Measurements from ENCODE around the gene RBM48.
A peak's percentile ranks its signal among the peaks of the same experiment; 100 is the strongest.
"Not testable (repeated sequence)": the region's sequence is repeated elsewhere in the genome, so short reads cannot be mapped to it uniquely, and the experiment has no call there.

The RBM48 gene

DNA sequence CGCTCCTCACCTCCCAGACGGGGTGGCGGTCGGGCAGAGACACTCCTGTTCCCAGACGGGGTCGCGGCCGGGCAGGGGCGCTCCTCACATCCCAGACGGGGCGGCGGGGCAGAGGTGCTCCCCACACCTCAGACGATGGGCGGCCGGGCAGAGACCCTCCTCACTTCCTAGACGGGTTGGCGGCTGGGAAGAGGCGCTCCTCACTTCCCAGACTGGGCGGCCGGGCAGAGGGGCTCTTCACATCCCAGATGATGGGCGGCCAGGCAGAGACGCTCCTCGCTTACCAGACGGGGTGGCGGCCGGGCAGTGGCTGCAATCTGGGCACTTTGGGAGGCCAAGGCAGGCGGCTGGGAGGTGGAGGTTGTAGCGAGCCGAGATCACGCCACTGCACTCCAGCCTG is 16.5 kb downstream of the RBM48 start:
- DNase-seq (ENCODE audit: low read depth) = not testable (repeated sequence)

DNA sequence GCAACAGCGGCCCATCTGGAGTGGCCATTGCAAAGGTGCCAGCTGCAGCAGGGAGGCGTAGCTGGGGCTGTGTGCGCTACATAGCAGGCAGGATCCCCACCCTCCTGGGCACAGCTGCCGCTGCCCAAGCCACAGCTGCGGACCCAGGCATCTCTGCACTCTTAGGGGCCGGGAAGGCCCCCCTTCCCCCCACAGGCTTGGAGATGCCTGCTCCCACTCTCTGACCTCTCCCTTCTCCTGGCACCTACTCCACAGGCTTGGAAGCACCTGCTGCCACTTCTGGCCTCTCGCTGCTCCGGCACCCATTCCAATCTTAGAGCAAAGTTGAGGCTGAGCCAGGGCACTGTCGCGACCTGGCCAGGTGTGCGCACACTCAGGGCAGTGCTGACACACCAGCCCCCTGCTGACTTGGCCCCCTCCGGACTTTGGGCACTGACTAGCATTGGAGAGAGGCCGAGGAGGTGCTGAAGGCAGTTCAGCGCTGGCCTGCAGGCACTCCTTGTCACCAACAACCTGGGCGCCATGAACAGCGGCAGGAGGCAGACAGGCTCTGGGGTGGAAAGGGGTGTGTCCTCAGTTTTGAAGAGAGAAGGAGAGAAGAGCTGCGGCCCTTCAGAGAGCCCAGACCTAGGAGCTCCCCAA is 18.4 kb downstream of the RBM48 start:
- no peak for DNase-seq (ENCODE audit: low read depth)

DNA sequence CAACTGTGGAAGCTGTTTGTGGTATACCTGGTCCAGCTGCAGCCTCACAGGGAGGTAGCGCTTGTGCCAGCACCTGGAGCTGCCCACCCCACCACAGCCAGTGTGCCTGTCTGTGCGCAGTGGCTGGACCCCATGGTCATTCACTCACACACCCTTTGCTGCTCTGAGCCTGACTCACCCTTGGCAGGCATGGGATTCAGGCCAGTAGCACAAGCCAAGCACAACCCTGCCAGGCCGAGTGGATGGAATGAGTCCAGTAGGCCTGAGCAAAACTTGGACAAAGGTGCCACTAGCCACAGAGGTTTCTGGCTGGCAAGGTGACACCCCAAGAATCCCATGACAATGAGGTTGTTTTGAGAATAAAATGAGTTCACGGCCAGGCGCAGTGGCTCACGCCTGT is 19.0 kb downstream of the RBM48 start:
- DNase-seq (ENCODE audit: low read depth) = no peak

DNA sequence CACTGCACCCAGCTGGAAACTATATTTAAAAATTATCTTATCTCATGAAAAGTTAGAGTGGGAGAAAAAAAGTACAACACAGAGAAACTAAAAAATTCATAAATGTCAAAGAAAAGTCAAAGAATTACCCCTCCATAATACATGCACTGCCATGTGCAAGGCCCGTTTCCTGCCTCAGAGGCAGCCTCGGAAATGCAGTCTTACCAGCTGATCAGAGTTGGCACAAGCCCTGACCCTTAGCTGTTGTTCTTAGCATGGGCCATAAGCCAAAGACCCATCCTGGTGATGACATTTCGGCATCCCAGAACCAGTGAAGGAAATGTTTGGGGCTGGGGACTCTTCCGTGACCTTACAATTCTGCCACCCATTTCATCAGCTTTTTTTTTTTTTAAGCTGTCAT is 21.6 kb downstream of the RBM48 start:
- no peak for DNase-seq (ENCODE audit: low read depth)

DNA sequence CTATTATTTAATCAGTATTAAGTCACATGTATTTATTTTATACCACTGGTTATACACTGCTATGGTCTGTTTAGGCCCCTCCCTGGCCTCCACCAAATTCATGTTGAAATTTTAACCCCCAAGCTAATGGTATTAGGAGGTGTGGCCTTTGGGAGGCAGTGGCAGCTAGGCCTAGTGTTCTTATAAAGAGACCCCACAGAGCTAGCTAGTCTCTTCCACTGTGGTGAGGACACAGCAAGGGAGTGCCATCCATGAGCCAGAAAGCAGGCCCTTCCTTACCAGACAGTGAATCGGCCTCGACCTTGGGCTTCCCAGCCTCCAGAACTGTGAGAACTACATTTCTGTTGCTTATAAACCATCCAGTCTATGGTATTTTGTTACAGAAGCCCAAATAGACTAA is 28.7 kb downstream of the RBM48 start:
- DNase-seq (ENCODE audit: low read depth) = no peak

DNA sequence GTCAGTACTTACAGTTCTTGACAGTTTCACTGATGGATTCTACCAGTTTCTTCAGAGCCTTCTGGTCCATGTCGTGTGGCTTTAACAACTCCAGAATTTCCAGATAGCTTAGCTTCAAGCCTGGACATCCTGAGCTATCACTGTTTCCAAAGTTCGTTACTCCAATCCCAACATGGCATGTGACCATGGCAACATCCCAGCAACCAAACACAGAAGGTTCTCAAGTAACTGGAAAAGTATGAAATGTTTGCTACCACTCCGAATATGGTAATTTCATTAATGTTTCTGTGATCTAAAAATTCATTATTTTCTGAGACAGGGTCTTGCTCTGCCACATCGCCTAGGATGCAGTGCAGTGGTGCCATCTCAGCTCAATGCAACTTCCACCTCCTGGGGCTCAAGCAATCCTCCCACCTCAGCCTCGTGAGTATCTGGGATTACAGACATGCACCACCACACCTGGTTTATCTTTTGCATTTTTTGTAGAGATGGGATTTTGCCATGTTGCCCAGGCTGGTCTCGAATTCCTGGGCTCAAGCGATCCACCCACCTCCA is 29.3 kb downstream of the RBM48 start:
- DNase-seq (ENCODE audit: low read depth) = no peak

DNA sequence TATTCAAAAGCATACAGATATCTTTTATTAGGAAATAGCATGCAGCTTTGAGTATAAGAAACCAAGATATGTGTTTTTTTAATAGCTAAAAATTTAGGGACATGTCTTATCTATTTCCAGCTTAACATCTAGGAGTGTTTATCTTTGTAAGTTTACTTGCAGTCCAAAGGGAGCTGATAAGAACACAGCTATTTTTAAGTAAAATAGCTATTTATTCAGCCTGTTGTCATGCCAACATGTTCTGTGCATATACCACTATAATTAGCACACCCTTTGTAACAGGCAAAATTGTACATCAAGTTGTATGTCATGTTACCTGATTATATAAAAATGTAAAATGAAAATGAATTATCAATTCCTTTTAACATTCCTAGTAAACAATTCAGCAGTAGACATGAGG is 32.0 kb downstream of the RBM48 start:
- no peak for DNase-seq (ENCODE audit: low read depth)

DNA sequence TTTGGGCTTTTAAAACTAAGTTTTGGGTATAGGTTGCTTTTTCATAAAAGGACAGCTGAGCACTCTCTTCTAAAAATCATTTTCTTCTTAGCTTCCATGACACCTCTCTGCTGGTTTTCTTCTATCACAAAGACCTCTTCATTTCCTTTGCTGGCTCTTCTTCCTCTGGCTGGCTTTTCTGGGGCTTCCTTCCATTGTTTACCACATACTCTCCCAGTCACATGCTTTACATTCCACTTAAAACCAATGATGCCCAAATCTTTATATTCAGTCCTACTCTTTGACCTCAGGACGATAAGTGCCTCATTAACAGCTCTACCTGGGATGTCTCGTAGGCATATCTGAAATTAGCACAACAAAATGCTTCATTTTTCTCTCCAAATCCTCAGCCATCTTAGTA is 34.8 kb downstream of the RBM48 start:
- peak; percentile 16 for DNase-seq (ENCODE audit: low read depth)

DNA sequence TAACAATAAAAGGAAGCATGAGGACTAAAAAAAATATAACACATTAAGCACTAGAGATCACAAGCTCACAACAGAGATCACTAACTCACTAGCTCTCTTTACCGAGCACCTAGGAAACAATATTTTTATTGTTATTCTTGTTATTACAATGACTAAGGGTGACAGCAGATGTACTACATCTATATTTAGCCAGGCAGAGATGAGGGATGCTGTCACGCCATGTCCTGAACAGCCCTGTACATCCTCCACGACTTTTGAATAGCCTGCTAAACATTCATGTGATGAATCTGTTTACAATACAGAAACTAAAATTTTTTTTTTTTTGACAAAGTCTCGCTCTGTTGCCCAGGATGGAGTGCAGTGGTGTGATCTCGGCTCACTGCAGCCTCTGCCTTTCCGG is 38.9 kb downstream of the RBM48 start:
- DNase-seq (ENCODE audit: low read depth) = no peak

DNA sequence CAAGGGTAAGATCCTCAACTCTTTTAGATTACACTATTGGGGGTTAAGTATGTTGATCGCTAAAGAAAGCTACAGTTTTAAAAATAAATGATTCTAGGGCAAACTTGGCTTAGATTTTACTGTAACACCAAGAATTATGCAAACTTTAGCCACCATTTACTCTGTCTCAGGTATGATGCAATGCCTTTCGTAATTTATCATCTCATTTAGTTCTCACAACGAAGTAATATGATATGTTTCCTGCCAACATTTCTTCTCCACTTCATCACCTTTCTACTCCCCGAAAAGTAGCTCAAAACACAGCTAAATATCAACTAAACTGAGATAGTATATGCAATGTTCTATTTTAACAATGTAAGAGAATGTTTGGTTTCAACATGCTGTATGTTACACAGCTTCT is 40.5 kb downstream of the RBM48 start:
- peak; percentile 45 for DNase-seq (ENCODE audit: low read depth)

DNA sequence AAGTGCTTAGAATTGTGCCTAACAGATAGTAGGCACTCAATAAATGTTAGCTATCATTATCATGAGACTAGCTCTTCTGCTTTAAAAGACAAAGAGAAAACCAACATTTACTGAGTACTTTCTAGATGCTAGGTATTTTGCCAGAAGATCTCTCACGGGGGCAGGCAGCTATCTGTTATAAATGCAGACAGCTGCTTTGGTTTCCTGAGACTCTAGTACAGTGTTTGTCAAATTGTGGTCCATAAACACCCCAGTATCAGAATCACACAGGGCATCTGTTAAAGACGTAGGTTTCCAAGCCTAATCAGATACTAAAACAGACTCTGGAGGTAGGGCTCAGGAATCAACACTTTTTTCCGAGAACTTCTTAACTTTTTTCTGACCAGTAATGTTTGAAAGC is 47.7 kb downstream of the RBM48 start:
- no peak for DNase-seq (ENCODE audit: low read depth)

DNA sequence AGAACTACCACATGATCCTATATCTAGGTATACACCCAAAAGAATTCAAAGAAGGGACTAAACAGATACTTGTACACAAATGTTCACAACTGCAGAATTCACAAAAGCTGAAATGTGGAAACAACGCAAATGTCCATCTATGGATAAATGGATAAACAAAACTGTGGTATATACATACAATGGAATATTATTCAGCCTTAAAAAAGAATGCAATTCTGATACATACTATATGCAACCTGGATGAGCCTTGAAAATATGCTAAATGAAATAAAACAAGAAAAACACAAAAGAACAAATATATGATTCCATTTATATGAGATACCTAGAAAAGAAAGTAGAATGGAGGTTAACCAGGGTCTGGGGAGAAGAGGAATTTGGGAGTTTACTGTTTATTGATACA is 54.4 kb downstream of the RBM48 start:
- no peak for DNase-seq (ENCODE audit: low read depth)

DNA sequence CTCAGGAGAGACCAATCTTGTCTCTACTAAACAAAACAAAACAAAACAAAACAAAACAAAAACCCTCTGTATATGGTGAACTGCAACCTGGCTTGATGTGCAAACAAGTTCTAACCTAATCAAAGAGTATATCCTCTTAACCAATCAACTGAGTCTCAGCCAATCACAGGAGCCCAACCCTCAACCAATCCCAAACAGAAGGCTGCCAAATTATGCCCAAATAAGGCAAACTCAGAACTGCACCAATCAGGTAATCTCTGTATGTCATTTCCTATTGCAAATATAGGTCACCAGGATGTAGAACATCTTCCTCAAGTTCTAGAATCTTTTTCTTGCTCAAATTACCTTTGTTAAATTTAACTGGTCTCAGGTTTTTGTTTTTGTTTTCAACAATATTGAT is 56.4 kb downstream of the RBM48 start:
- DNase-seq (ENCODE audit: low read depth) = peak; percentile 38

DNA sequence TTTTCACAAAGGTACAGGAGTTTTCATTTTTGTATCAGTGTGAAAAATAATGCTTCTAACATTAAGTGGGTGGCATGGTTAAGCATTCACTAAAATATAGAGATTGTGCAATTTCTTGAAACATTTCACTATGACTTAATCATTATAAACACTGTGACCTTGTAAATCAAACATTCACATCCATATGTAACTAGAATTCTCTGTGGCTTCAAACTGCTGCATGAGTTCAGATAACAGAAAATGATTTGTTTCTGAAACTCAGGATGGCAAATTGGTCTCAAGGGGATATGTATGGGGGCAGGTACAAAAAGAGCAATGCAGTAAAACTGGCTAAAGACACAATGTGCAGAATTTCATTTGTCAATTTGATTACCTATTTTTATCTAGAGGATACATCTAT is 57.8 kb downstream of the RBM48 start:
- peak; percentile 70 for DNase-seq (ENCODE audit: low read depth)

DNA sequence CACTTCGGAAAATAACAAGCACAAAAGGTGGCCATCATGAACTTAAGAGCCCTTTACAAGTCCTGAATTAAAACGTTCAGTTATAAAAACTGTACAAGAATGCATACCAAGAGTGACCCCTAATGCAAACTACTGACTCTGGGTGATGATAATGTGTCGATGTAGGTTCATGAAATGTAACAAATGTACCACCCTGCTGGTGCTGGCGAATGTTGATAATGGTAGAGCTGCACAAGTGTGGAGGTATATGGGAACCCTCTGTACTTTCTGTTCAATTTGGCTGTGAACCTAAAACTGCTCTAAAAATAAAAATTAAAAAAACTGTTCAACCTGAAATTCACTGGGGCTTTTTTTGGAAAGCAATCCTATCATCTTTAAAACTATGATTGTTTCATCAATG is 58.2 kb downstream of the RBM48 start:
- no peak for DNase-seq (ENCODE audit: low read depth)

Data from iris pigment epithelial cell (primary cell).